HepG2 (cell line): ENCODE data around the gene ZNF134. TPM values are rescaled to one million over a fixed set of nuclear protein-coding genes. Genes with fewer than 3 reads are reported as not detected.

Source experiments
- ATAC-seq: fragments of 200-7000 bp; cut with Tn5 transposase; 3 replicates; pipeline ENCODE4 v1.9.1; 2020; ENCODE audit warnings: mild to moderate bottlenecking, moderate library complexity
- BruUV-seq: library from RNA; stranded (reverse); fragments of 400-500 nt; replicated peaks from 2 replicates; lab custom pipeline; 2021; lab: Mats Ljungman, UMichigan
- CTCF ChIA-PET: fragments of 300-600 bp; formaldehyde crosslinking; extraction: SDS; loops from one replicate; lab custom pipeline; 2021; ENCODE audit warnings: low total read pairs, inconsistent platforms, low intra/inter-chr PET ratio; lab: Yijun Ruan, JAX
- POLR2A ChIA-PET: fragments of 350-600 bp; sonication (Branson Sonifier 250); formaldehyde crosslinking; loops from one replicate; lab custom pipeline; 2020; ENCODE audit warnings: antibody characterized with exemption, inconsistent platforms; lab: Yijun Ruan, JAX
- DNase-seq: peaks from one replicate; pipeline ENCODE4 v3.0.0-alpha.2; 2015; ENCODE audit warnings: low spot score
- FAIRE-seq: peaks from 3 replicates; lab custom pipeline; 2011; peaks lifted over from hg19 to GRCh38; lab: Jason Lieb, UNC
- H2AFZ ChIP-seq: one replicate; pipeline ENCODE4 v1.6.1; 2011; ENCODE audit warnings: low read length, inconsistent platforms
- H3K27ac ChIP-seq: fragments of 300-600 bp; 3 replicates; pipeline ENCODE4 v1.8.0; 2011; ENCODE audit warnings: mixed run types, mild to moderate bottlenecking, mixed read lengths, low read length, inconsistent platforms; ENCODE audit not compliant: insufficient read depth; ENCODE audit errors: extremely low read length
- H3K27me3 ChIP-seq, 2 experiments: fragments of 200-600 bp in 1 of 2; 2 replicates in 1 of 2; 3 replicates in 1 of 2; pipeline versions ENCODE4 v1.6.0 to v1.8.0; 2011; ENCODE audit warnings: low read length in 2 of 2, mild to moderate bottlenecking in 2 of 2, moderate library complexity in 2 of 2, inconsistent platforms in 1 of 2; ENCODE audit not compliant: insufficient read depth in 2 of 2, control insufficient read depth in 1 of 2
- H3K36me3 ChIP-seq, 2 experiments: fragments of 200-600 bp in 1 of 2; replicated peaks in 1 of 2; 2 replicates in 1 of 2; 3 replicates in 1 of 2; pipeline versions ENCODE4 v1.5.1 to v1.8.0; 2011; ENCODE audit warnings: low read length in 2 of 2, inconsistent platforms in 1 of 2; ENCODE audit not compliant: insufficient read depth in 2 of 2, control insufficient read depth in 1 of 2
- H3K4me1 ChIP-seq: 2 replicates; pipeline ENCODE4 v1.5.1; 2012; ENCODE audit warnings: low read length, inconsistent platforms; ENCODE audit not compliant: insufficient read depth
- H3K4me2 ChIP-seq: 2 replicates; pipeline ENCODE4 v1.6.0; 2011; ENCODE audit warnings: low read depth, low read length, inconsistent platforms
- H3K4me3 ChIP-seq, 3 experiments: fragments of 200-600 bp in 1 of 3; sonication (generic), shearing (Covaris generic) in 1 of 3; replicated peaks in 1 of 3; 2 replicates each; pipeline ENCODE4 v1.5.1; 2011 to 2016; ENCODE audit warnings: low read length in 3 of 3, inconsistent platforms in 2 of 3, low read depth in 2 of 3, mild to moderate bottlenecking in 2 of 3, control low read depth in 1 of 3, mixed read lengths in 1 of 3; ENCODE audit not compliant: insufficient read depth in 1 of 3
- H3K79me2 ChIP-seq: one replicate; pipeline ENCODE4 v1.6.1; 2011; ENCODE audit warnings: low read length, inconsistent platforms; ENCODE audit not compliant: insufficient read depth
- H3K9ac ChIP-seq: 2 replicates; pipeline ENCODE4 v1.6.0; 2011; ENCODE audit warnings: mild to moderate bottlenecking, low read depth, low read length, inconsistent platforms; ENCODE audit not compliant: insufficient read depth
- H3K9me3 ChIP-seq: 2 replicates; pipeline ENCODE4 v1.5.1; 2012; ENCODE audit warnings: mild to moderate bottlenecking, low read length
- H4K20me1 ChIP-seq: 2 replicates; pipeline ENCODE4 v1.6.0; 2011; ENCODE audit warnings: inconsistent platforms, mild to moderate bottlenecking, low read length, moderate library complexity; ENCODE audit not compliant: insufficient read depth
- AFF4 ChIP-seq: sonication (generic); formaldehyde crosslinking; IDR thresholded peaks from 2 replicates; pipeline ENCODE4 v1.4.0; 2020; ENCODE audit warnings: missing genetic modification reagents
- BHLHE40 ChIP-seq: IDR thresholded peaks from 2 replicates; pipeline ENCODE4 v1.6.1; 2011; ENCODE audit warnings: low read length, improper control_type of control experiment
- CENPBD1 ChIP-seq: sonication (generic); formaldehyde crosslinking; IDR thresholded peaks from 2 replicates; pipeline ENCODE4 v1.8.0; 2022; ENCODE audit warnings: missing genetic modification reagents, low read depth, mild to moderate bottlenecking, borderline replicate concordance
- FIP1L1 ChIP-seq: fragments of 200-400 bp; formaldehyde crosslinking; IDR thresholded peaks from 2 replicates; pipeline ENCODE4 v1.6.1; 2018; ENCODE audit warnings: low read depth, mild to moderate bottlenecking, low read length, moderate library complexity, borderline replicate concordance; ENCODE audit not compliant: insufficient read depth
- SKI ChIP-seq: fragments of 450-650 bp; IDR thresholded peaks from one replicate; pipeline ENCODE4 v1.6.1; 2018; ENCODE audit warnings: mild to moderate bottlenecking; ENCODE audit not compliant: partially characterized antibody
- ZBTB1 ChIP-seq: sonication (generic); formaldehyde crosslinking; IDR thresholded peaks from 2 replicates; pipeline ENCODE4 v1.4.0; 2020; ENCODE audit warnings: missing genetic modification reagents, borderline replicate concordance
- ZBTB33 ChIP-seq: sonication (generic); formaldehyde crosslinking; IDR thresholded peaks from 2 replicates; pipeline ENCODE4 v1.4.0; 2020; ENCODE audit warnings: missing genetic modification reagents
- ZNF354B ChIP-seq: sonication (generic); formaldehyde crosslinking; IDR thresholded peaks from 2 replicates; pipeline ENCODE4 v1.8.0; 2022; ENCODE audit warnings: mild to moderate bottlenecking, missing genetic modification reagents
- ZNF737 ChIP-seq: sonication (generic); formaldehyde crosslinking; IDR thresholded peaks from 2 replicates; pipeline ENCODE4 v1.5.0; 2020; ENCODE audit warnings: missing genetic modification reagents, mild to moderate bottlenecking, borderline replicate concordance
- ZNF776 ChIP-seq: sonication (generic); formaldehyde crosslinking; IDR thresholded peaks from 2 replicates; pipeline ENCODE4 v1.4.0; 2020; ENCODE audit warnings: mild to moderate bottlenecking, missing genetic modification reagents
- WGBS: methylation state at CpG from one replicate; pipeline ENCODE4 v1.1.6; 2017; ENCODE audit warnings: low lambda C conversion rate; 5-methylcytosine and 5-hydroxymethylcytosine counted together
- in situ Hi-C: cut with HindIII; loops from 2 replicates; pipeline ENCODE4 v1.10.0; 2017; ENCODE audit warnings: low pct_unique_long_range_greater_than_20kb; ENCODE audit not compliant: extremely low pct_ligation_motif_present
- intact Hi-C: fragments of 100-400 bp; cut with micrococcal nuclease; formaldehyde crosslinking; loops from one replicate; pipeline ENCODE4 v1.10.0; 2022; ENCODE audit not compliant: unreplicated experiment
- polyA plus RNA-seq, 8 experiments: library from polyadenylated mRNA; depleted of rRNA in 3 of 8; stranded (reverse) in 7 of 8; unstranded in 1 of 8; fragments of >200 nt; fragmentation: Illumina TruSeq in 4 of 8; extraction: Trizol in 4 of 8; gene quantifications; 2 replicates each; pipeline versions ENCODE4 v1.2.1 to v1.2.3, GENCODE V29; 2011 to 2016; ENCODE audit warnings: low read depth in 4 of 8, missing spikeins in 1 of 8, mixed read lengths in 1 of 8; ENCODE audit not compliant: insufficient read depth in 1 of 8
- total RNA-seq, 5 experiments: library from RNA; depleted of rRNA; stranded (reverse); fragments of >200 nt; fragmentation: Illumina TruSeq; extraction: Trizol; gene quantifications; 2 replicates each; pipeline ENCODE4 v1.2.3, GENCODE V29; 2016; ENCODE audit warnings: low read depth in 1 of 5

Gene ZNF134
- total and polyA plus RNA-seq, 2 of the 13 experiments (the other 11 are each of a cell fraction or from before 2014, with no cell fraction given) = 6.8 to 17.1 TPM

- H3K9me3 ChIP-seq = 0 out of 2 replicates have a peak, but pooled peaks cover 8% of the 10 kb centered on the region
- 100% methylated on average over 1 of the region's 1 CpG for WGBS
- in situ Hi-C loops = no loop called here
Measured at GRCh38 chr19:57656346-57656745, 42.3 kb downstream of the ZNF134 start.

More at GRCh38 chr19:57656346-57656745, 42.3 kb downstream of the ZNF134 start:
- Histone ChIP-seq H3K4me2 (no peak overlapping the region), H3K9ac (no peak overlapping the region), H3K4me1 (peaks cover 28% of the 10 kb centered on the region), H3K4me3 (no peak overlapping the region)
- TF ChIP-seq ZBTB33 (CRISPR knock-in tag) (no peak), ZNF737 (CRISPR knock-in tag) (no peak), ZBTB1 (CRISPR knock-in tag) (no peak), ZNF776 (no peak), CENPBD1 (no peak), FIP1L1 (no peak), ZNF354B (CRISPR knock-in tag) (no peak), SKI (no peak), BHLHE40 (no peak), AFF4 (CRISPR knock-in tag) (no peak)
- TF ChIP-seq, all 625 proteins: peak for 0
- FAIRE-seq (no peak), DNase-seq (no peak), ATAC-seq (no peak)
- intact Hi-C loops = no loop called here
- Histone ChIP-seq H2AFZ (no peak overlapping the region), H4K20me1 (no peaks in the 10 kb centered on the region; the same call in 1 of the 2 replicates), H3K27ac (no peak overlapping the region), H3K36me3 (no peaks in the 10 kb centered on the region), H3K27me3 (no peaks in the 10 kb centered on the region), H3K79me2 (no peaks in the 10 kb centered on the region)
- POLR2A ChIA-PET = interaction anchor here (2.4 kb wide), 1 partner anchor 9 kb away, joined by 14 read pairs; no protein-coding TSS in a partner anchor
- CTCF ChIA-PET = no interaction called here
- BruUV-seq = no TSS peak
